Naive thymus-derived CD4-positive, alpha-beta T cell (primary cell): ENCODE results near the gene HIGD2B. TPM values are rescaled to one million over a fixed set of nuclear protein-coding genes. Genes with fewer than 3 reads are reported as not detected.
A peak's percentile ranks its signal among the peaks of the same experiment; 100 is the strongest.
"Not testable (repeated sequence)": the region's sequence is repeated elsewhere in the genome, so short reads cannot be mapped to it uniquely, and the experiment has no call there.

Experiments
- ATAC-seq: fragments of 150-1000 bp; cut with Tn5 transposase; 2 replicates; pipeline ENCODE4 v1.10.0; 2021; ENCODE audit warnings: mild to moderate bottlenecking, moderate library complexity
- CTCF ChIA-PET: fragments of 350-600 bp; sonication (Branson Sonifier 250); formaldehyde crosslinking; loops from one replicate; lab custom pipeline; 2021; ENCODE audit warnings: antibody characterized with exemption; lab: Charles Lee
- POLR2A ChIA-PET: fragments of 350-600 bp; sonication (Branson Sonifier 250); formaldehyde crosslinking; loops from one replicate; lab custom pipeline; 2021; ENCODE audit warnings: antibody characterized with exemption, inconsistent platforms; lab: Charles Lee
- DNase-seq, 9 donors: peaks; one replicate each; pipeline versions ENCODE4 v3.0.0 to v3.0.0-alpha.2; 2020 to 2022; ENCODE audit warnings: mixed read lengths in 1 of 9
- H3K27ac ChIP-seq: one replicate; pipeline ENCODE4 v1.7.0; 2013; ENCODE audit warnings: mild to moderate bottlenecking, low read depth, low read length, moderate library complexity
- H3K27me3 ChIP-seq, 2 donors: one replicate each; pipeline ENCODE4 v1.7.0; 2013; ENCODE audit warnings: low read length in 2 of 2, mild to moderate bottlenecking in 2 of 2, moderate library complexity in 2 of 2; ENCODE audit not compliant: control insufficient read depth in 2 of 2, insufficient read depth in 2 of 2
- H3K36me3 ChIP-seq, 3 experiments: 1 replicate in 2 of 3; 2 replicates in 1 of 3; pipeline ENCODE4 v1.7.0; 2013; ENCODE audit warnings: low read length in 3 of 3, mild to moderate bottlenecking in 3 of 3, moderate library complexity in 1 of 3; ENCODE audit not compliant: insufficient read depth in 3 of 3, control insufficient read depth in 2 of 3
- H3K4me1 ChIP-seq, 2 donors: one replicate each; pipeline ENCODE4 v1.7.0; 2013; ENCODE audit warnings: low read length in 2 of 2, mild to moderate bottlenecking in 2 of 2, moderate library complexity in 1 of 2; ENCODE audit not compliant: control insufficient read depth in 2 of 2, insufficient read depth in 2 of 2
- H3K4me3 ChIP-seq: 2 replicates; pipeline ENCODE4 v1.7.0; 2013; ENCODE audit warnings: mild to moderate bottlenecking, low read length
- H3K9me3 ChIP-seq, 3 experiments: 1 replicate in 2 of 3; 2 replicates in 1 of 3; pipeline ENCODE4 v1.7.0; 2013; ENCODE audit warnings: low read length in 3 of 3; ENCODE audit not compliant: control insufficient read depth in 2 of 3
- H3K27ac Mint-ChIP-seq, 9 donors: one replicate each; pipeline ENCODE4 v1.8.0; 2020 to 2022; ENCODE audit warnings: mixed read lengths in 9 of 9, mild to moderate bottlenecking in 8 of 9, moderate library complexity in 5 of 9, inconsistent platforms in 2 of 9
- H3K27me3 Mint-ChIP-seq, 5 donors: one replicate each; pipeline ENCODE4 v1.8.0; 2021 to 2022; ENCODE audit warnings: mixed read lengths in 5 of 5, mild to moderate bottlenecking in 1 of 5
- H3K36me3 Mint-ChIP-seq, 5 donors: one replicate each; pipeline ENCODE4 v1.8.0; 2020 to 2022; ENCODE audit warnings: mixed read lengths in 5 of 5, mild to moderate bottlenecking in 3 of 5, inconsistent platforms in 1 of 5
- H3K4me1 Mint-ChIP-seq, 7 donors: one replicate each; pipeline ENCODE4 v1.8.0; 2020 to 2022; ENCODE audit warnings: mixed read lengths in 7 of 7, mild to moderate bottlenecking in 3 of 7, inconsistent platforms in 1 of 7
- H3K4me3 Mint-ChIP-seq, 10 donors: one replicate each; pipeline ENCODE4 v1.8.0; 2020 to 2022; ENCODE audit warnings: mild to moderate bottlenecking in 10 of 10, mixed read lengths in 10 of 10, moderate library complexity in 6 of 10, inconsistent platforms in 2 of 10
- H3K9me3 Mint-ChIP-seq, 11 donors: one replicate each; pipeline ENCODE4 v1.8.0; 2020 to 2022; ENCODE audit warnings: mixed read lengths in 11 of 11, mild to moderate bottlenecking in 4 of 11, inconsistent platforms in 1 of 11, moderate library complexity in 1 of 11
- intact Hi-C, 2 donors: fragments of 100-400 bp; cut with micrococcal nuclease; formaldehyde crosslinking; loops; one replicate each; pipeline ENCODE4 v1.15.1; 2023
- polyA plus RNA-seq, 2 donors: library from polyadenylated mRNA; unstranded; fragments of 300-500 nt; fragmentation: Illumina TruSeq; gene quantifications; one replicate each; pipeline ENCODE4 v1.2.3, GENCODE V29; 2021
- total RNA-seq, 6 experiments: library from RNA in 5 of 6; stranded (reverse) in 5 of 6; gene quantifications; 1 replicate in 5 of 6; 2 replicates in 1 of 6; pipeline ENCODE4 v1.2.3 and lab custom pipeline; 2021 to 2026

HIGD2B gene
- total and polyA plus RNA-seq, 7 experiments from 2014 or later = 0.21 to 0.69 (median 0.60) TPM; not detected in 3

DNA sequence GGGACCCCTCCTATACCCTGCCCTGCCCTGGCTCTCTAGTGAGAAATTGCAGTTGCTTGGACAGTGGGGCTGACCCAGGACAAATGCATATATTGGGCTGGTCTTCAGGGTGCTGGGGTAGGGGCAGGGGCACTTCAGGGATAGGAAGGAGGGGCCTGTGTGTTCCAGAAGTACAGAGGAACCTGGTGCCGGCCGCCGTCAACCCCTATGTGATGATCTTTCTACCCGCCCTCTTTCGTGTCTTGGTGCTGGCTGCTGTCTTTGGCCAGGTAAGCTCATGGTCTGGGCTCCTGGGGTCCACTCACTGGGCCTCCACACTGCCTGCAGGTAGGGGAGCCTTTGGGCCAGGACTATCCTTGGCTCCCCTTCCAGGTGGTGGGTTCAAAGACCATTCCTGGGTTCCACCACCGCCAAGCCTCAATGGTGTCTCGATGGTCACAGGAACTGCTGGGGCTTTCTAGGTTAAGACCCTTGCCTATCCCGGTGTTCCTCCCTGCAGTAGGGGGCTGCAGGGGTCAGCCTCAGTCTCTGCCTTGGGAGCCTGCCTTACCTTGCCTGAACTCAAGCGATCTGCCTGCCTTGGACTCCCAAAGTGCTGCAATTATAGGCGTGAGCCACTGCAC, 37.2 kb downstream of the HIGD2B start:
- CTCF ChIA-PET, H3K27ac ChIP-seq, intact Hi-C loops, H3K4me3 Mint-ChIP-seq, H3K27me3 Mint-ChIP-seq, H3K27me3 ChIP-seq, ATAC-seq, H3K4me3 ChIP-seq, H3K9me3 ChIP-seq, H3K9me3 Mint-ChIP-seq, DNase-seq, H3K4me1 Mint-ChIP-seq, H3K27ac Mint-ChIP-seq, H3K36me3 Mint-ChIP-seq, H3K36me3 ChIP-seq, POLR2A ChIA-PET, H3K4me1 ChIP-seq: not testable (repeated sequence)

DNA sequence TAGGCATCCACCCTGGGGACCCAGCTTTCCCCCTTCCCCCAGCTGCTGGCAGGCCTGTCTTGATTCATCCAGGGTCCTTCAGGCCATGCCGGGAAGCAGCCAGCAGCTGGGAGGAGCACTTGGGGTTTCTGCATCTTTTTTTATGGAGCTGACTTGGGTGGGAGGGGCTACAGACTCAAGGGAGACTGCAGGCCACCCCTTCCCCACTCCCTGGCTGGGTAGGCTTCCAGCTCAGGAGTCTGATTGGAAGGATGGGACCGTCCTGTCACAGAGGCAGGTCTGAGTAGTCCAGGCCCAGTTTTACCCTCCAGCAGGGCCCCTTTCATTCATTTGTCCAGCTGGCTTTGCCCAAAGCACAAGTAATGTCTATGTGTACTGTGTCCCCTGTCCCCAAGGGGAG, 43.7 kb downstream of the HIGD2B start:
- H3K36me3 Mint-ChIP-seq, H3K27ac ChIP-seq, H3K27ac Mint-ChIP-seq, H3K36me3 ChIP-seq, H3K4me1 Mint-ChIP-seq, H3K27me3 ChIP-seq, ATAC-seq, H3K4me1 ChIP-seq, POLR2A ChIA-PET, H3K4me3 Mint-ChIP-seq, H3K9me3 ChIP-seq, intact Hi-C loops, CTCF ChIA-PET, DNase-seq, H3K9me3 Mint-ChIP-seq, H3K27me3 Mint-ChIP-seq, H3K4me3 ChIP-seq: not testable (repeated sequence)

DNA sequence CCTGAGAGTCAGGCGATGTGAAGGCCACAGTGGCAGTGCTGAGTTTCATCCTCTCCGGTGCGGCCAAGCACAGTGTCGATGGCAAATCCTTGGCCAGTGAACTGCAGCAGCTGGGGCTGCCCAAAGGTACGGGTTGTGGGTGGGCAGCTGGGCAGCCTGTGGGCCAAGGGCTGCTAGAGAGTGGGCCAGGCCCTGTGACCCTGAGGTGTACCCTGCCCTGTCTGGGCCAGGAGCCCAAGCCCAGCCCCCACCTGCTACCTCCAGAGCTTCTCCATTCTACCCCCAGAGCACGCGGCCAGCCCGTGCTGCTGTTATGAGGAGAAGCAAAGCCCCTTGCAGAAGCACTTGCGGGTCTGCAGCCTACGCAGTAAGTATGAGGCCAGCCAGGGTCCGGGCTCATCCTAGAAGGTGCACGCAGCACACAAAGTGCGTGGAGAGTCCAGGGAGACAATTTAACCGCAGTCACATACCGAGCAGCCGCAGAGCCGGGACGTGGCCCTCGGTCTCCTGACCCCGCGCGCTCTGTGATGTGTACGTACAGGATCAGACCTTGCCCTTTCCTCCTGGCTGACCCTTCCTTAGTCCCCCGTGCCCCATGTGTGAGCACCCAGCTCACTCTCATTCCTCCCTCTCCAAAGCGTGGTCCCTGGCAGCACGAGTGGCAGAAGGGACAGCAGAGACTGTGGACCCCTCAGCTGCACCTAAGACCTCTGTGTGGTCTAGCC, 46.1 kb downstream of the HIGD2B start:
- H3K27ac ChIP-seq, H3K27ac Mint-ChIP-seq, POLR2A ChIA-PET, ATAC-seq, H3K27me3 ChIP-seq, CTCF ChIA-PET, H3K4me3 Mint-ChIP-seq, H3K36me3 ChIP-seq, H3K4me1 Mint-ChIP-seq, H3K4me1 ChIP-seq, intact Hi-C loops, H3K27me3 Mint-ChIP-seq, H3K36me3 Mint-ChIP-seq, DNase-seq, H3K9me3 Mint-ChIP-seq, H3K9me3 ChIP-seq, H3K4me3 ChIP-seq: not testable (repeated sequence)

DNA sequence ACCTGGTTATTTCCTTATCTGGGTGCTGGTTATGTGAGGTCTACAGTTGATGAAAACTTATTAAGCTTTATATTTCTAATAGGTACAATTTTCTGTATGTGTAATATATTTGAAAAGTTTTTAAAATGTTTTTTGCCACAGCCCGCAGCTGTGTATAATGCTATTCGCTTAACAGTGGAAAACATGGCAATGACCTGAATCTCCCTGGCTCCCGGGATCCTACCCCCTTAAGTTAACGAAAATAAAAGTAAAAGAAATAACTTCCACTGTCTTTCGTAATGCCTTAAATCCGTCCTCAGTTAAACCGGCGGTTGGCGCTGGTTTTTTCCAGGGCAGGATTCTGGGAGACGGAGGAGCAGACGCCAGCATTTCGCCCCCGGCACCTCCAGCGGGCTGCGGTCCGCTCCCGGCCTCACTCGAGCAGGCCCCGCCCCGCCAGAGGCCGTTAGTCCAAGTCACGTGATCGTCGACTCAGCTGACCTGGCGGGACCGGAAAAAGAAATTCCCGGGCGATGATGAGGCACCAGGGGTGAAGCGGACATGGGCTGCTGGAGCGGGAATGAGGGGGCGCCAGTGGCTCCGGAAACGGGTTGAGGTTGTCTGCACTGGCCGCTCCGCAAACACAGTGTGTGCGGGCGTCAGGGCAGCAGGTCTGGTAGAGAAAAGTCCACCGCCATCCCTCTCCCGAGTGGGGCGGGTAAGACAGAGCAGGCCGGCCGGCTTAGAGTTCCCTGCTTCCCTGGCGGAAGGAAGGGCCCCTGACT, 49.3 kb downstream of the HIGD2B start:
- H3K4me3 ChIP-seq, CTCF ChIA-PET, H3K9me3 Mint-ChIP-seq, H3K9me3 ChIP-seq, H3K27me3 Mint-ChIP-seq, H3K4me1 Mint-ChIP-seq, POLR2A ChIA-PET, H3K36me3 Mint-ChIP-seq, H3K36me3 ChIP-seq, H3K4me1 ChIP-seq, H3K27ac Mint-ChIP-seq, H3K27me3 ChIP-seq, intact Hi-C loops, H3K27ac ChIP-seq: not testable (repeated sequence)
- ATAC-seq (peak; percentile 71), DNase-seq (peak; percentile 14 to 72 (median 32))
- H3K4me3 Mint-ChIP-seq = peak overlapping the region in 9 of 10 donors; percentile 39 to 77 (median 53)

DNA sequence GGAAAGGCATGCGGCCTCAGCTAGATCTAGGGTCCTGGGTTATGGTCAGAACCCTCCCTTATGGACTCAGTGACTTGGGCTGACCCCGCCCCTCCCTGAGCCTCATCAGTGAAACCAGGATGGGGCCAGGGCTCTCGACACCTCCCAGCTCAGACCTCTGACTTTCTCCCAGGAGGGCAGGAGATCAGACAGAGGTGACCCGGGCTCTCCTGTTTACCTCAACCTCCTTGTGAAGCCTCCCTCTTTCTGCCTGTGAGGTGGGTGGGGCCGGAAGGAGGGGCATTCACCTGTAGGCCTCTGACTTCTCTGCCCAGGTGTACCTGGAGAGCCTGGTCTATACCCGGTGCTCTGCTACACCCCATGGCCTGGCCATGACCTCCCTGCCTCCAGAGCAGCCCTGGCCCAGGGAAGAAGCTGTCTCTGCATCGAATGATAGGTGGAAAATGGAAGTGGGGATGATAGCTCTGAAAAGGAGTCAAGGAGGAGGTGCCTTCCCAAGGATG, 56.9 kb downstream of the HIGD2B start:
- H3K4me3 Mint-ChIP-seq, POLR2A ChIA-PET, intact Hi-C loops, ATAC-seq, DNase-seq, CTCF ChIA-PET, H3K4me1 Mint-ChIP-seq, H3K27me3 Mint-ChIP-seq, H3K27me3 ChIP-seq, H3K4me1 ChIP-seq, H3K27ac ChIP-seq, H3K9me3 Mint-ChIP-seq, H3K9me3 ChIP-seq, H3K36me3 Mint-ChIP-seq, H3K4me3 ChIP-seq, H3K36me3 ChIP-seq, H3K27ac Mint-ChIP-seq: not testable (repeated sequence)

DNA sequence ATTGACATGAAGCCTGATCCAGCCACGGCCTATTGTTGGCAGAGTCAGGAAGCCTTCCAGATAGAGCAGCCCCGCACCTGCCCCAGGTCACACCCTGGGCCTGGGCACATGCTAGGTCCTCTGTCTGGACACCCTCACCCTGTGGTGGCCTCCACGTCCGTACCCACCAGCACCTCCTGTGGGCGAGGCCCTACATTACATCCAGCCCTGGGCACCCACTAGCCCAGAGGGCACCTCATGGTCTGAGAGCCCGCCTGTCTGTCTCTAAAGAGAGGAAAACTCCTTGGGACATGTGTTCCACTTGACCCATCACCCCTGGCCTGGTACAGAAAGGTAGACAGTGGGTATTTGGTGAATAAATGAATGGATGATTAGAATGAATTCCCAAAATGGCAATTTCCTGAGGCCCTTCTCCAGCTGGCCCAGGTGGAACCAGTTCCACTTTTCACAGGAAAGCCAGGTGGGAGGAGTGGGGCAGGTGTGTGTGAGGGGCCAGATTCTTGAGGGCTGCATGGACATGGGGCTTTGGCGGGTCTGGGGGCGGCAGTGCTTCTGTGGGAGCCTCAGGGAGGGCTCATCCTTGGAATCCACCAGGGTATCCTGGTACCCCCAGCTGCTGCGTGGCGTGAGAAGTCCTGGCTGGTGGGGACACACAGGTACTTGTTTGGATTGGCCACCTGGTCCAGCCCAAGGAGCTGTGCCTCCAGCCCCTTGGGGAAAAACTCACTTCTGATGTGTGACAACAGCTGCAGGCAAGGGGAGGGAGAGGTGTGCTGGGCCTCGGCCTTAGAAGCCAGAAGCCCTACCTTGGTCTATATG, 57.5 kb downstream of the HIGD2B start:
- H3K36me3 ChIP-seq, intact Hi-C loops, H3K9me3 ChIP-seq, H3K9me3 Mint-ChIP-seq, H3K27ac Mint-ChIP-seq, ATAC-seq, H3K36me3 Mint-ChIP-seq, H3K27me3 Mint-ChIP-seq, H3K27me3 ChIP-seq, DNase-seq, H3K4me3 ChIP-seq, H3K27ac ChIP-seq, H3K4me3 Mint-ChIP-seq, H3K4me1 ChIP-seq, H3K4me1 Mint-ChIP-seq, CTCF ChIA-PET: not testable (repeated sequence)
- POLR2A ChIA-PET = interaction anchor here (0.7 kb wide), 1 partner anchor 63 kb away, joined by 3 read pairs; no protein-coding TSS in a partner anchor
